Liver (tissue), 3 donors: Measurements from ENCODE around the gene SRSF5.

ENCODE experiments used
- RAD21 ChIP-seq, 2 donors: IDR thresholded peaks; 2 replicates each; pipeline ENCODE4 v1.6.1; 2016; ENCODE audit warnings: antibody characterized with exemption in 2 of 2, mild to moderate bottlenecking in 2 of 2
- RXRA ChIP-seq, 2 donors: IDR thresholded peaks; 2 replicates each; pipeline ENCODE4 v1.6.1; 2017 to 2018; ENCODE audit warnings: antibody characterized with exemption in 2 of 2, mild to moderate bottlenecking in 1 of 2
- SP1 ChIP-seq: IDR thresholded peaks from 2 replicates; pipeline ENCODE4 v1.6.1; 2018; ENCODE audit warnings: antibody characterized with exemption, mild to moderate bottlenecking
- TAF1 ChIP-seq: conservative IDR thresholded peaks from 2 replicates; pipeline ENCODE4 v1.6.1; 2016; ENCODE audit warnings: antibody characterized with exemption, mild to moderate bottlenecking
- TF ChIP-seq, protein P1 (sequence below): fragments of 150-350 bp; IDR thresholded peaks from 2 replicates; pipeline ENCODE4 v1.5.1; 2017; ENCODE audit warnings: improper control_type of control experiment, low read depth, low read length; ENCODE audit not compliant: missing input control
- TF ChIP-seq, protein P2 (sequence below): IDR thresholded peaks from 2 replicates; pipeline ENCODE4 v1.6.1; 2016; ENCODE audit warnings: antibody characterized with exemption
- donor health status: healthy.
- donor health status: healthy.

DNA sequence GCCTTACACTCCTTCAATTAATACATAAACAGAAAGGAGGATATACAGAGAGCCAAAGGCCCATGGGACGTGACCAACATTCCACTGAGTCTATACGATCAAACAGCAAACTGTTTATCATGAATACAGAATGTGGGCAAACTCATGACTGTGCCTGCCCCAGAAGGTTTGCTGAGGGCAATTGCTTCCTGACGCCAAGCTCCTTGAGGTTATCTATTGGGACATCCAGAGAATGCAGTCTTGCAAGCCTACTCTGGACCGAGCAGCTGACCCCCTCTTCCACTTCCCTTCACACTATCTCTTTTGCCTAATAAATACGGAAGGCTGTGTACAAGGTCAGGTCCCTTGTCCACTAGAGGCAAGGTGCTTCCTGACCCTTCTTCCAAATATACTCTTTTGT, 48.6 kb downstream of the SRSF5 start:
- TF ChIP-seq, protein P1, sequence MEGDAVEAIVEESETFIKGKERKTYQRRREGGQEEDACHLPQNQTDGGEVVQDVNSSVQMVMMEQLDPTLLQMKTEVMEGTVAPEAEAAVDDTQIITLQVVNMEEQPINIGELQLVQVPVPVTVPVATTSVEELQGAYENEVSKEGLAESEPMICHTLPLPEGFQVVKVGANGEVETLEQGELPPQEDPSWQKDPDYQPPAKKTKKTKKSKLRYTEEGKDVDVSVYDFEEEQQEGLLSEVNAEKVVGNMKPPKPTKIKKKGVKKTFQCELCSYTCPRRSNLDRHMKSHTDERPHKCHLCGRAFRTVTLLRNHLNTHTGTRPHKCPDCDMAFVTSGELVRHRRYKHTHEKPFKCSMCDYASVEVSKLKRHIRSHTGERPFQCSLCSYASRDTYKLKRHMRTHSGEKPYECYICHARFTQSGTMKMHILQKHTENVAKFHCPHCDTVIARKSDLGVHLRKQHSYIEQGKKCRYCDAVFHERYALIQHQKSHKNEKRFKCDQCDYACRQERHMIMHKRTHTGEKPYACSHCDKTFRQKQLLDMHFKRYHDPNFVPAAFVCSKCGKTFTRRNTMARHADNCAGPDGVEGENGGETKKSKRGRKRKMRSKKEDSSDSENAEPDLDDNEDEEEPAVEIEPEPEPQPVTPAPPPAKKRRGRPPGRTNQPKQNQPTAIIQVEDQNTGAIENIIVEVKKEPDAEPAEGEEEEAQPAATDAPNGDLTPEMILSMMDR, result no peak
- TF ChIP-seq RXRA (IDR thresholded peaks at IDR 0.05) (no peak), RAD21 (IDR thresholded peaks at IDR 0.05) (no peak), SP1 (no peak), TAF1 (no peak)
- TF ChIP-seq, protein P2, sequence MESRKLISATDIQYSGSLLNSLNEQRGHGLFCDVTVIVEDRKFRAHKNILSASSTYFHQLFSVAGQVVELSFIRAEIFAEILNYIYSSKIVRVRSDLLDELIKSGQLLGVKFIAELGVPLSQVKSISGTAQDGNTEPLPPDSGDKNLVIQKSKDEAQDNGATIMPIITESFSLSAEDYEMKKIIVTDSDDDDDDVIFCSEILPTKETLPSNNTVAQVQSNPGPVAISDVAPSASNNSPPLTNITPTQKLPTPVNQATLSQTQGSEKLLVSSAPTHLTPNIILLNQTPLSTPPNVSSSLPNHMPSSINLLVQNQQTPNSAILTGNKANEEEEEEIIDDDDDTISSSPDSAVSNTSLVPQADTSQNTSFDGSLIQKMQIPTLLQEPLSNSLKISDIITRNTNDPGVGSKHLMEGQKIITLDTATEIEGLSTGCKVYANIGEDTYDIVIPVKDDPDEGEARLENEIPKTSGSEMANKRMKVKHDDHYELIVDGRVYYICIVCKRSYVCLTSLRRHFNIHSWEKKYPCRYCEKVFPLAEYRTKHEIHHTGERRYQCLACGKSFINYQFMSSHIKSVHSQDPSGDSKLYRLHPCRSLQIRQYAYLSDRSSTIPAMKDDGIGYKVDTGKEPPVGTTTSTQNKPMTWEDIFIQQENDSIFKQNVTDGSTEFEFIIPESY, result no peak
